Kidney (tissue), 14 donors: ENCODE measurements around the gene CCNK. TPM values are rescaled to one million over a fixed set of nuclear protein-coding genes. Genes with fewer than 3 reads are reported as not detected.
A peak's percentile ranks its signal among the peaks of the same experiment; 100 is the strongest.

Source experiments
- DNase-seq, 5 donors: peaks; one replicate each; pipeline ENCODE4 v3.0.0-alpha.2; 2013 to 2020
- FAIRE-seq: peaks from 2 replicates; lab custom pipeline; 2012; peaks lifted over from hg19 to GRCh38; lab: Jason Lieb, UNC
- H3K27ac ChIP-seq, 2 donors: one replicate each; pipeline ENCODE4 v1.7.0; 2013; ENCODE audit warnings: low read depth in 2 of 2, low read length in 2 of 2, inconsistent platforms in 1 of 2
- H3K27me3 ChIP-seq: one replicate; pipeline ENCODE4 v1.7.1; 2013; ENCODE audit warnings: low read length, inconsistent platforms; ENCODE audit not compliant: control insufficient read depth, insufficient read depth
- H3K36me3 ChIP-seq, 3 donors: one replicate each; pipeline versions ENCODE4 v1.7.0 to v1.7.1; 2013; ENCODE audit warnings: low read length in 3 of 3, control low read depth in 1 of 3, inconsistent platforms in 1 of 3; ENCODE audit not compliant: insufficient read depth in 3 of 3, control insufficient read depth in 2 of 3
- H3K4me1 ChIP-seq, 3 donors: one replicate each; pipeline versions ENCODE4 v1.7.0 to v1.7.1; 2013; ENCODE audit warnings: low read length in 3 of 3, inconsistent platforms in 1 of 3, low read depth in 1 of 3; ENCODE audit not compliant: control insufficient read depth in 2 of 3, insufficient read depth in 2 of 3
- H3K4me3 ChIP-seq, 3 donors: one replicate each; pipeline versions ENCODE4 v1.7.0 to v1.8.1; 2013; ENCODE audit warnings: low read length in 3 of 3, control low read depth in 1 of 3, inconsistent platforms in 1 of 3
- H3K9ac ChIP-seq, 3 donors: one replicate each; pipeline versions ENCODE4 v1.7.0 to v1.7.1; 2013; ENCODE audit warnings: low read length in 3 of 3, control low read depth in 1 of 3, inconsistent platforms in 1 of 3
- H3K9me3 ChIP-seq, 3 donors: one replicate each; pipeline versions ENCODE4 v1.7.0 to v1.7.1; 2013; ENCODE audit warnings: low read length in 3 of 3, control low read depth in 1 of 3, inconsistent platforms in 1 of 3; ENCODE audit not compliant: control insufficient read depth in 2 of 3, insufficient read depth in 1 of 3
- CTCF ChIP-seq: IDR thresholded peaks from 3 replicates; pipeline ENCODE4 v1.5.1; 2012; ENCODE audit warnings: mild to moderate bottlenecking, moderate library complexity, borderline replicate concordance; ENCODE audit not compliant: insufficient read depth; ENCODE audit errors: extremely low read depth
- intact Hi-C: fragments of 100-400 bp; cut with DNase I; formaldehyde crosslinking; loops from one replicate; pipeline ENCODE4 v1.11.1; 2022
- polyA plus RNA-seq: library from polyadenylated mRNA; stranded (reverse); fragments of 350-450 nt; fragmentation: Illumina TruSeq; extraction: RNeasy Lipid Tissue Mini Kit (QIAGEN cat#74804); gene quantifications from one replicate; pipeline ENCODE4 v1.2.3, GENCODE V29; 2014; ENCODE audit warnings: low read depth, low replicate concordance; ENCODE audit not compliant: insufficient read depth
- total RNA-seq: library from RNA; stranded (reverse); fragmentation: NEBNext Ultra II Directional; extraction: Animal tissue kit (Norgen Biotek cat#: 25700); gene quantifications from one replicate; pipeline ENCODE4 v1.2.1, GENCODE V29; 2021
- donor health status: control.
- donor health status: control.
- donor health status: control.
- donor health status: control.
- donor health status: control.
- donor health status: DM: yes; HTN: yes; CAD: no.
- donor health status: Normal renal cell carcinoma (clear cell type).

CCNK gene
- total and polyA plus RNA-seq, 2 donors from 2014 or later: 12.8 to 40.6 TPM

- Histone ChIP-seq H3K9ac (no peak overlapping the region), H3K4me1 (peaks cover 0 to 10% (median 0%) of the 10 kb centered on the region in 3 donors), H3K27me3 (no peaks in the 10 kb centered on the region), H3K9me3 (no peaks in the 10 kb centered on the region), H3K36me3 (no peaks in the 10 kb centered on the region), H3K4me3 (no peak overlapping the region), H3K27ac (no peak overlapping the region)
- intact Hi-C loops: no loop called here
- peak in 2 of 5 donors; percentile 54 to 60 for DNase-seq
- TF ChIP-seq CTCF: no peak
- FAIRE-seq: no peak
Measured at GRCh38 chr14:99521176-99522024, 40.2 kb downstream of the CCNK start.

GRCh38 chr14:99522025-99522401 lies 40.8 kb downstream of the CCNK start:
- H3K36me3 ChIP-seq: no peaks in the 10 kb centered on the region
- FAIRE-seq: no peak
- H3K4me1 ChIP-seq: peaks cover 0 to 10% (median 0%) of the 10 kb centered on the region in 3 donors
- H3K27ac ChIP-seq: no peak overlapping the region
- DNase-seq: peak in 1 of 5 donors; percentile 51
- no peak overlapping the region for H3K4me3 ChIP-seq
- no peaks in the 10 kb centered on the region for H3K9me3 ChIP-seq
- H3K9ac ChIP-seq: no peak overlapping the region
- H3K27me3 ChIP-seq: no peaks in the 10 kb centered on the region
- TF ChIP-seq CTCF: no peak
- intact Hi-C loops: no loop called here

GRCh38 chr14:99522457-99522891 lies 41.3 kb downstream of the CCNK start:
- H3K4me1 ChIP-seq: peaks cover 0 to 10% (median 0%) of the 10 kb centered on the region in 3 donors
- peak; percentile 37 to 74 (median 66) for DNase-seq
- H3K36me3 ChIP-seq: no peaks in the 10 kb centered on the region
- H3K27me3 ChIP-seq: no peaks in the 10 kb centered on the region
- no peak overlapping the region for H3K4me3 ChIP-seq
- no peak overlapping the region for H3K9ac ChIP-seq
- FAIRE-seq: no peak
- intact Hi-C loops: no loop called here
- H3K27ac ChIP-seq: no peak overlapping the region
- no peak for TF ChIP-seq CTCF
- H3K9me3 ChIP-seq: no peaks in the 10 kb centered on the region
